SKM-1 treated with dmso at 0.1 percent for 144 hours (cell line): Measurements from ENCODE around the gene IHH.

Experiments used
- DNase-seq: peaks from one replicate; lab custom pipeline; 2025; ENCODE audit not compliant: unreplicated experiment; lab: John Stamatoyannopoulos, UW

IHH gene

GRCh38 chr2:219021591-219021990, 39.1 kb downstream of the IHH start:
- no peak for DNase-seq

GRCh38 chr2:219020604-219021365, 39.9 kb downstream of the IHH start:
- DNase-seq: no peak

- no peak for DNase-seq
These were observed 41.3 kb downstream of the IHH start for GRCh38 chr2:219019436-219019835.

GRCh38 chr2:219018726-219019125, 42.0 kb downstream of the IHH start:
- DNase-seq: no peak

GRCh38 chr2:219018286-219018685, 42.4 kb downstream of the IHH start:
- DNase-seq: no peak

GRCh38 chr2:219017201-219017931, 43.4 kb downstream of the IHH start:
- no peak for DNase-seq

GRCh38 chr2:219016721-219017120, 44.0 kb downstream of the IHH start:
- DNase-seq: no peak

- no peak for DNase-seq
These were observed 49.8 kb downstream of the IHH start for GRCh38 chr2:219010873-219011272.

GRCh38 chr2:219010162-219010756, 50.5 kb downstream of the IHH start:
- no peak for DNase-seq

GRCh38 chr2:219009294-219009693, 51.4 kb downstream of the IHH start:
- no peak for DNase-seq
